ENCODE measurements around the gene STK31.
"Not testable (repeated sequence)": the region's sequence is repeated elsewhere in the genome, so short reads cannot be mapped to it uniquely, and the experiment has no call there.

The STK31 gene

GRCh38 chr7:23742051-23742450 is 32.0 kb downstream of the STK31 start:
- TF ChIP-seq CTCF (IDR thresholded peaks at IDR 0.05; ENCODE audit: insufficient read depth, low read depth, low read length, missing control alignments), result no peak

GRCh38 chr7:23743226-23743625 is 33.2 kb downstream of the STK31 start:
- TF ChIP-seq CTCF (IDR thresholded peaks at IDR 0.05; ENCODE audit: insufficient read depth, low read depth, low read length, missing control alignments), result no peak
- DNase-seq (ENCODE audit: low read depth), result no peak
- no peak overlapping the region for H3K4me3 ChIP-seq (ENCODE audit: low read depth, low read length)

More at GRCh38 chr7:23742051-23742450, 32.0 kb downstream of the STK31 start:
- H3K4me3 ChIP-seq (ENCODE audit: low read depth, low read length), result no peak overlapping the region
- DNase-seq (ENCODE audit: low read depth), result no peak

- no peak for DNase-seq (ENCODE audit: low read depth)
- no peak for TF ChIP-seq CTCF (IDR thresholded peaks at IDR 0.05; ENCODE audit: insufficient read depth, low read depth, low read length, missing control alignments)
- H3K4me3 ChIP-seq (ENCODE audit: low read depth, low read length), result no peak overlapping the region
Measured at GRCh38 chr7:23746629-23747028, 36.6 kb downstream of the STK31 start.

GRCh38 chr7:23751852-23752251 is 41.8 kb downstream of the STK31 start:
- DNase-seq (ENCODE audit: low read depth), result no peak
- TF ChIP-seq CTCF (IDR thresholded peaks at IDR 0.05; ENCODE audit: insufficient read depth, low read depth, low read length, missing control alignments), result no peak
- H3K4me3 ChIP-seq (ENCODE audit: low read depth, low read length), result no peak overlapping the region

GRCh38 chr7:23758839-23759238 is 48.8 kb downstream of the STK31 start:
- H3K4me3 ChIP-seq (ENCODE audit: low read depth, low read length); DNase-seq (ENCODE audit: low read depth): not testable (repeated sequence)

- no peak overlapping the region for H3K4me3 ChIP-seq (ENCODE audit: low read depth, low read length)
- DNase-seq (ENCODE audit: low read depth), result no peak
- no peak for TF ChIP-seq CTCF (IDR thresholded peaks at IDR 0.05; ENCODE audit: insufficient read depth, low read depth, low read length, missing control alignments)
Measured at GRCh38 chr7:23759671-23760391, 49.8 kb downstream of the STK31 start.

GRCh38 chr7:23765943-23766342 is 55.9 kb downstream of the STK31 start:
- DNase-seq (ENCODE audit: low read depth), result no peak
- no peak overlapping the region for H3K4me3 ChIP-seq (ENCODE audit: low read depth, low read length)
- no peak for TF ChIP-seq CTCF (IDR thresholded peaks at IDR 0.05; ENCODE audit: insufficient read depth, low read depth, low read length, missing control alignments)
